ENCODE measurements around the gene SLC35E3. TPM values are rescaled to one million over a fixed set of nuclear protein-coding genes. Genes with fewer than 3 reads are reported as not detected.
"Not testable (repeated sequence)": the region's sequence is repeated elsewhere in the genome, so short reads cannot be mapped to it uniquely, and the experiment has no call there.

Gene SLC35E3
- total RNA-seq, 1 donor: 6.5 TPM

GRCh38 chr12:68798882-68799234 is 52.9 kb downstream of the SLC35E3 start:
- H3K4me3 ChIP-seq (ENCODE audit: low read depth, low read length): no peak overlapping the region
- no peak for TF ChIP-seq CTCF (IDR thresholded peaks at IDR 0.05; ENCODE audit: insufficient read depth, low read depth, low read length)
- DNase-seq (ENCODE audit: low read depth): no peak

- no peak for TF ChIP-seq CTCF (IDR thresholded peaks at IDR 0.05; ENCODE audit: insufficient read depth, low read depth, low read length)
- no peak for DNase-seq (ENCODE audit: low read depth)
- no peak overlapping the region for H3K4me3 ChIP-seq (ENCODE audit: low read depth, low read length)
These were observed 54.3 kb downstream of the SLC35E3 start for GRCh38 chr12:68800294-68800693.

- H3K4me3 ChIP-seq (ENCODE audit: low read depth, low read length); DNase-seq (ENCODE audit: low read depth): not testable (repeated sequence)
These were observed 55.1 kb downstream of the SLC35E3 start for GRCh38 chr12:68801124-68801523.

GRCh38 chr12:68802372-68802745 is 56.4 kb downstream of the SLC35E3 start:
- not testable (repeated sequence) for H3K4me3 ChIP-seq (ENCODE audit: low read depth, low read length); DNase-seq (ENCODE audit: low read depth)

GRCh38 chr12:68802911-68803651 is 57.1 kb downstream of the SLC35E3 start:
- peak; percentile 96 for DNase-seq (ENCODE audit: low read depth)
- H3K4me3 ChIP-seq (ENCODE audit: low read depth, low read length): not testable (repeated sequence)

GRCh38 chr12:68803948-68804656 is 58.1 kb downstream of the SLC35E3 start:
- TF ChIP-seq CTCF (IDR thresholded peaks at IDR 0.05; ENCODE audit: insufficient read depth, low read depth, low read length): no peak
- DNase-seq (ENCODE audit: low read depth): no peak
- no peak overlapping the region for H3K4me3 ChIP-seq (ENCODE audit: low read depth, low read length)

GRCh38 chr12:68804657-68805591 is 58.9 kb downstream of the SLC35E3 start:
- no peak overlapping the region for H3K4me3 ChIP-seq (ENCODE audit: low read depth, low read length)
- DNase-seq (ENCODE audit: low read depth): no peak
- no peak for TF ChIP-seq CTCF (IDR thresholded peaks at IDR 0.05; ENCODE audit: insufficient read depth, low read depth, low read length)

- H3K4me3 ChIP-seq (ENCODE audit: low read depth, low read length): no peak overlapping the region
- TF ChIP-seq CTCF (IDR thresholded peaks at IDR 0.05; ENCODE audit: insufficient read depth, low read depth, low read length): no peak
- no peak for DNase-seq (ENCODE audit: low read depth)
These were observed 59.7 kb downstream of the SLC35E3 start for GRCh38 chr12:68805592-68806120.
